ENCODE results near the gene TRPM1.

Gene TRPM1

GRCh38 chr15:31081588-31082250 lies 19.8 kb downstream of the TRPM1 start:
- no peak for DNase-seq

GRCh38 chr15:31081056-31081455 lies 20.5 kb downstream of the TRPM1 start:
- DNase-seq, result no peak

GRCh38 chr15:31080591-31081014 lies 20.9 kb downstream of the TRPM1 start:
- DNase-seq, result peak; percentile 43 to 54

- no peak for DNase-seq
Observed at GRCh38 chr15:31079519-31079918, 22.0 kb downstream of the TRPM1 start.

GRCh38 chr15:31078471-31078870 lies 23.1 kb downstream of the TRPM1 start:
- DNase-seq, result no peak

GRCh38 chr15:31077941-31078340 lies 23.6 kb downstream of the TRPM1 start:
- DNase-seq, result no peak

- DNase-seq, result no peak
Observed at GRCh38 chr15:31077181-31077580, 24.3 kb downstream of the TRPM1 start.

- no peak for DNase-seq
Observed at GRCh38 chr15:31074321-31074720, 27.2 kb downstream of the TRPM1 start.

GRCh38 chr15:31070867-31071266 lies 30.7 kb downstream of the TRPM1 start:
- DNase-seq, result no peak

- no peak for DNase-seq
Observed at GRCh38 chr15:31069360-31070000, 32.0 kb downstream of the TRPM1 start.

GRCh38 chr15:31067890-31068603 lies 33.5 kb downstream of the TRPM1 start:
- DNase-seq, result no peak

- no peak for DNase-seq
Observed at GRCh38 chr15:31065824-31066223, 35.7 kb downstream of the TRPM1 start.

GRCh38 chr15:31062911-31063310 lies 38.6 kb downstream of the TRPM1 start:
- DNase-seq, result no peak

- no peak for DNase-seq
Observed at GRCh38 chr15:31062310-31062847, 39.1 kb downstream of the TRPM1 start.

GRCh38 chr15:31060429-31061140 lies 40.9 kb downstream of the TRPM1 start:
- DNase-seq, result no peak

GRCh38 chr15:31058236-31058962 lies 43.1 kb downstream of the TRPM1 start:
- no peak for DNase-seq

GRCh38 chr15:31051496-31052080 lies 49.9 kb downstream of the TRPM1 start:
- DNase-seq, result no peak

- no peak for DNase-seq
Observed at GRCh38 chr15:31050953-31051352, 50.6 kb downstream of the TRPM1 start.

- DNase-seq, result no peak
Observed at GRCh38 chr15:31049682-31050615, 51.6 kb downstream of the TRPM1 start.

- DNase-seq, result no peak
Observed at GRCh38 chr15:31049111-31049510, 52.4 kb downstream of the TRPM1 start.

GRCh38 chr15:31047437-31047836 lies 54.1 kb downstream of the TRPM1 start:
- no peak for DNase-seq
